Spleen (tissue), 11 donors: Measurements from ENCODE around the gene WDR44. TPM values are rescaled to one million over a fixed set of nuclear protein-coding genes. Genes with fewer than 3 reads are reported as not detected.

Source experiments
- DNase-seq: peaks from one replicate; pipeline ENCODE4 v3.0.0-alpha.2; 2020
- H3K27ac ChIP-seq, 8 donors: fragments of 200-600 bp; sonication (generic) in 7 of 8; 1 replicate in 4 of 8; 2 replicates in 4 of 8; pipeline versions ENCODE4 v1.5.0 to v1.8.0; 2016 to 2021; ENCODE audit warnings: inconsistent platforms in 4 of 8, mild to moderate bottlenecking in 4 of 8, moderate library complexity in 1 of 8
- H3K27me3 ChIP-seq, 7 donors: fragments of 200-600 bp; sonication (generic) in 6 of 7; replicated peaks in 1 of 7; 1 replicate in 4 of 7; 2 replicates in 3 of 7; pipeline versions ENCODE4 v1.5.0 to v1.8.0; 2016 to 2021; ENCODE audit warnings: inconsistent platforms in 3 of 7, mild to moderate bottlenecking in 1 of 7
- H3K36me3 ChIP-seq, 6 donors: fragments of 200-600 bp; sonication (generic) in 5 of 6; 1 replicate in 4 of 6; 2 replicates in 2 of 6; pipeline versions ENCODE4 v1.5.0 to v1.8.0; 2016 to 2021; ENCODE audit warnings: inconsistent platforms in 2 of 6
- H3K4me1 ChIP-seq, 6 donors: fragments of 200-600 bp; sonication (generic) in 5 of 6; 1 replicate in 3 of 6; 2 replicates in 3 of 6; pipeline versions ENCODE4 v1.5.0 to v1.8.0; 2016 to 2021; ENCODE audit warnings: inconsistent platforms in 3 of 6
- H3K4me3 ChIP-seq, 8 donors: fragments of 200-600 bp; sonication (generic) in 7 of 8; 1 replicate in 4 of 8; 2 replicates in 4 of 8; pipeline versions ENCODE4 v1.5.0 to v1.8.0; 2016 to 2021; ENCODE audit warnings: inconsistent platforms in 4 of 8, mild to moderate bottlenecking in 4 of 8, moderate library complexity in 2 of 8
- H3K9me3 ChIP-seq, 8 donors: fragments of 200-600 bp; sonication (generic) in 7 of 8; 1 replicate in 4 of 8; 2 replicates in 4 of 8; pipeline versions ENCODE4 v1.5.0 to v1.8.0; 2016 to 2021; ENCODE audit warnings: inconsistent platforms in 4 of 8
- POLR2A ChIP-seq, 3 donors: fragments of 450-650 bp; IDR thresholded peaks; one replicate each; pipeline ENCODE4 v1.5.1; 2017; ENCODE audit warnings: antibody characterized with exemption in 3 of 3, mild to moderate bottlenecking in 1 of 3
- POLR2AphosphoS5 ChIP-seq, 3 donors: sonication (generic); formaldehyde crosslinking; IDR thresholded peaks; one replicate each; pipeline ENCODE4 v1.5.1; 2017; ENCODE audit warnings: antibody characterized with exemption in 3 of 3
- WGBS, 5 donors: extraction: QIAGEN DNeasy Blood & Tissue Kit in 3 of 5; methylation state at CpG; one replicate each; pipeline versions ENCODE4 v1.1.5 to v1.1.7; 2013 to 2018; 5-methylcytosine and 5-hydroxymethylcytosine counted together
- intact Hi-C: fragments of 100-400 bp; cut with DNase I; formaldehyde crosslinking; loops from one replicate; pipeline ENCODE4 v1.15.0; 2023; ENCODE audit warnings: low total_unique reads
- polyA plus RNA-seq, 3 donors: library from polyadenylated mRNA; stranded (reverse); fragments of 200-250 nt; gene quantifications; one replicate each; pipeline ENCODE4 v1.2.1, GENCODE V29; 2013
- total RNA-seq, 7 donors: library from RNA; depleted of rRNA in 3 of 7; stranded (reverse); fragments of >200 nt in 3 of 7; fragmentation: NEBNext Ultra II Directional in 4 of 7; extraction: Animal tissue kit (Norgen Biotek cat#: 25700) in 4 of 7; gene quantifications; one replicate each; pipeline versions ENCODE4 v1.1.0 to v1.2.1, GENCODE V29; 2016 to 2021
- TF ChIP-seq, protein P1 (sequence below), 11 experiments: fragments of 200-600 bp in 7 of 11; fragments of 450-650 bp in 4 of 11; sonication (generic) in 4 of 11; IDR thresholded peaks in 8 of 11; conservative IDR thresholded peaks in 3 of 11; 1 replicate in 7 of 11; 2 replicates in 4 of 11; pipeline versions ENCODE4 v1.4.0 to v1.8.0; 2016 to 2021; ENCODE audit warnings: antibody characterized with exemption in 11 of 11, inconsistent platforms in 4 of 11, mild to moderate bottlenecking in 1 of 11
- donor health status: healthy with polysubstance abuse.
- donor health status: DM: no; HTN: no; CAD: no; lungs with moderate emphysema.
- donor health status: DM: no; HTN: no; CAD: no.
- donor health status: Bipolar disorder and iron deficiency.
- donor health status: healthy.
- donor health status: DM: no; HTN: no; CAD: no.
- donor health status: DM: yes; HTN: yes; CAD: no.

Gene WDR44
- total and polyA plus RNA-seq, 10 donors = 3.5 to 24.5 (median 17.3) TPM

DNA sequence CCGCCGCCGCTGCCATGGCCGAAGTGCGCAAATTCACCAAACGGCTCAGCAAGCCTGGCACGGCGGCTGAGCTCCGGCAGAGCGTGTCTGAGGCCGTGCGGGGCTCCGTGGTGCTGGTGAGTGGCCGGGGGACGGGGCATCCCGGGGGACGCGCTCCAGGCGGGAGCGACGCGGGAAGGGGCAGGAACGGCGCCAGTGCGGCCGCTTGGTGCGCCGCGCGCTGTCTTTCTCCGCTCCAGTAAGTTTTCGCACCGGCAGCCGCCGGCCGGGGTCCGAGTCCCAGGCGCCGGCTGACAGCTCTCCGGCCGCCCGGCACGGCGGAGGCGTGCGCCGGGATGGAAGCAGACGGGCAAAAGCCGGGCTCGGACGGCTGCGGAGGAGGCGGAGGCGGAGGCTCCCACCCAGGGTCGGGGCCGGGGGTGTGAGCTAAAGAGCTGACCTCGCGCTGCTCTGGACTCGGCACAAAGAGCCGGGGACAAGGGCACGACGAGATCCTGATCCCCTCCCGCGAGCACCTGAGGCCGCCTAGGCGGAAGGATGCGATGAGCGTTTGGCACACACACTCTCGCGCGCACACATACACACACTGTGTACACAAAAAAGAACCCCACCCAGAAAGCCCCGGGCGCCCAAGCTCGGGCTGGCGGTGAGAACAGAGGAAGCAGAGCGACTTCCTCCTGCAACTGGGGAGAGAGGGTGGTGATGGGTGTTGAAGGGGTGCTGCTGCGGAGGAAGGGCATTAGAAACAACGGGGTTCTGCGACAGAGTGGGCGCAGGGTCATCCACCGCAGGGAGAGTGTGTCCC lies 150.3 kb downstream of the WDR44 start:
- Histone ChIP-seq H3K4me1 (peaks cover 0 to 40% (median 20%) of the 10 kb centered on the region in 6 donors), H3K36me3 (peaks cover 0 to 15% (median 0%) of the 10 kb centered on the region in 6 donors), H3K27ac (peak overlapping the region; percentile 70 to 98 (median 93)), H3K9me3 (no peaks in the 10 kb centered on the region), H3K4me3 (peak overlapping the region; percentile 56 to 89 (median 67)), H3K27me3 (peaks cover 0 to 8% (median 0%) of the 10 kb centered on the region in 7 donors)
- intact Hi-C loops = no loop called here
- TF ChIP-seq POLR2AphosphoS5 (IDR thresholded peaks at IDR 0.05) (peak; percentile 85 to 91 (median 89)), POLR2A (IDR thresholded peaks at IDR 0.05) (peak in 1 of 3 donors; percentile 34)
- TF ChIP-seq, protein P1, sequence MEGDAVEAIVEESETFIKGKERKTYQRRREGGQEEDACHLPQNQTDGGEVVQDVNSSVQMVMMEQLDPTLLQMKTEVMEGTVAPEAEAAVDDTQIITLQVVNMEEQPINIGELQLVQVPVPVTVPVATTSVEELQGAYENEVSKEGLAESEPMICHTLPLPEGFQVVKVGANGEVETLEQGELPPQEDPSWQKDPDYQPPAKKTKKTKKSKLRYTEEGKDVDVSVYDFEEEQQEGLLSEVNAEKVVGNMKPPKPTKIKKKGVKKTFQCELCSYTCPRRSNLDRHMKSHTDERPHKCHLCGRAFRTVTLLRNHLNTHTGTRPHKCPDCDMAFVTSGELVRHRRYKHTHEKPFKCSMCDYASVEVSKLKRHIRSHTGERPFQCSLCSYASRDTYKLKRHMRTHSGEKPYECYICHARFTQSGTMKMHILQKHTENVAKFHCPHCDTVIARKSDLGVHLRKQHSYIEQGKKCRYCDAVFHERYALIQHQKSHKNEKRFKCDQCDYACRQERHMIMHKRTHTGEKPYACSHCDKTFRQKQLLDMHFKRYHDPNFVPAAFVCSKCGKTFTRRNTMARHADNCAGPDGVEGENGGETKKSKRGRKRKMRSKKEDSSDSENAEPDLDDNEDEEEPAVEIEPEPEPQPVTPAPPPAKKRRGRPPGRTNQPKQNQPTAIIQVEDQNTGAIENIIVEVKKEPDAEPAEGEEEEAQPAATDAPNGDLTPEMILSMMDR (IDR thresholded peaks at IDR 0.05 in 8 of 11, conservative IDR thresholded peaks at IDR 0.05 in 3 of 11) = peak in 1 of 11 experiments; percentile 2
- DNase-seq = peak; percentile 95
- WGBS, 5 donors = 0 to 36% (median 14%) methylated on average over 7 to 81 of the region's 81 CpGs

DNA sequence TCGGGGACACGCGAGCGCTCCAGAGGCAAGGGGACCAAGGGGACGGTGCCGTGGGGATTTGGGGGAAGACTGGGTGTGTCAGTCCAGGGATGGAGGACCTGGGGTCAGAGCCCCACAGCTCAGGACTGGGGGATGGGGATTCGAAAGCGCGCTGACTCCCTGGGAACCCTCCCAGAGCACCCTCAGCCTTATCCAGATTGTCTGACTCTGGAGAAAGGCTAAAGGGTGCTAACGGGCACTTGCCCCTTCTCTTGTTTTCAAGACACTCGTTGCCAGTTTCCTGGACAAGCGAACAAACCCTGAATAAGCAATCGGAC lies 150.8 kb downstream of the WDR44 start:
- H3K27ac ChIP-seq = peak overlapping the region; percentile 70 to 98 (median 93)
- intact Hi-C loops = no loop called here

DNA sequence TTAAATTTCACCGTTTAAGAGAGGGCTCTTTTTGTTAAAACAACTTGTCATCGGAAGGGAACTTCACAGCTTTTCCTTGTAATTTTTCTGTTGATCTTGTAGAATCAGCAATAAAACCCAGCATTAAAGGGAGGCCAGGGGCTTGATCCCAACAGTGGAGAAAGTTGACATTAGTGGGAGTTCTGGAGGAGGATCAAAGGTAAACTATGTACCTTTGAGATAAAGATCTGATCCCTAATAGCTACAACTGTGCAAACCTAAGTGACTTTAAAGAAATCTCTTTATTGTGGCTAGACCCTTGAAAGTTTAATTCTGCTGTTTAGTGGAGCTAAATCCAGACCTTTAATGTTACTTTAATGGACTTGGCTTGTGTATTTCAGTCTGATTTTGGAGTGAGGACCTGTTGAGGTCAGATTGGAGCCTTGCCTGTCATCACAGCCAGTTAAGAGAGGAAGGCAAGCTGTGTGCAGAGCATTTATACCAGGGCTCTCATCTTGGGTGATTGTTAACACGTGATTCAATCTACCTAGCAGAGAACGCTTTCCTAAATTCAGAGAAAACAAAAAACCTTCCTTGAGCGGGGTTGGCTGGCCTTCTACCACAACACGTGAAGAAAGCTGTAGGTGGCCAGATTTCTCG lies 151.4 kb downstream of the WDR44 start:
- peak in 1 of 3 donors; percentile 79 for TF ChIP-seq POLR2AphosphoS5 (IDR thresholded peaks at IDR 0.05)
- TF ChIP-seq, protein P1 (IDR thresholded peaks at IDR 0.05 in 8 of 11, conservative IDR thresholded peaks at IDR 0.05 in 3 of 11) = no peak
- no peak for TF ChIP-seq POLR2A (IDR thresholded peaks at IDR 0.05)
- no peak for DNase-seq
- peak overlapping the region; percentile 56 to 89 (median 67) for H3K4me3 ChIP-seq
- 23 to 45% (median 27%) methylated on average over 7 of the region's 7 CpGs for WGBS, 5 donors
- intact Hi-C loops = no loop called here
- peaks cover 0 to 51% (median 31%) of the 10 kb centered on the region in 6 donors for H3K4me1 ChIP-seq
- peaks cover 0 to 8% (median 0%) of the 10 kb centered on the region in 7 donors for H3K27me3 ChIP-seq
- no peaks in the 10 kb centered on the region for H3K9me3 ChIP-seq
- H3K27ac ChIP-seq = peak overlapping the region; percentile 70 to 98 (median 93)
- H3K36me3 ChIP-seq = peaks cover 0 to 18% (median 0%) of the 10 kb centered on the region in 6 donors

More for the DNA sequence above, 150.8 kb downstream of the WDR44 start:
- H3K36me3 ChIP-seq = peaks cover 0 to 18% (median 0%) of the 10 kb centered on the region in 6 donors
- TF ChIP-seq, protein P1 (IDR thresholded peaks at IDR 0.05 in 8 of 11, conservative IDR thresholded peaks at IDR 0.05 in 3 of 11) = no peak
- 1 to 46% (median 5%) methylated on average over 6 to 13 of the region's 13 CpGs for WGBS, 5 donors
- peak overlapping the region; percentile 56 to 89 (median 67) for H3K4me3 ChIP-seq
- DNase-seq = no peak
- H3K27me3 ChIP-seq = peaks cover 0 to 8% (median 0%) of the 10 kb centered on the region in 7 donors
- H3K9me3 ChIP-seq = no peaks in the 10 kb centered on the region
- peaks cover 0 to 46% (median 25%) of the 10 kb centered on the region in 6 donors for H3K4me1 ChIP-seq

DNA sequence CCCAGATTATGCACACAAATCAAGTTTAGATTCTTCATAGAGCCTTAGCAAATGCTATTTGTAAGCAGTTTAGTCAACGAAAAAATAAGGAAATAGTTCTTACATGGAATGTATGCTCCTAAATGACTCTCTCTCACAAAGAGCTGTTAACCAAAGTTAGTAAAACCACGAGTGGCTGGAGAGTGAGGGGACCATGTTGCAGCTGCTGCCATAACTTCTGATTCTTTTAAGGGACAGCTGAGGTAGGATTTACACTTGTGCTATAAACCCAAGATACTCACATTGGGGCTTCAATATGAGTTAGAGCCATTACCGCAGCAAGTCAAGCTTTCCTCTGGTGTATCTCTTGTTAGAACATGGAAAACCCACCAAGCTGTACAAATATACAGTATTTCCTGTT lies 152.4 kb downstream of the WDR44 start:
- WGBS, 5 donors = 33 to 55% (median 50%) methylated on average over 3 of the region's 3 CpGs
- Histone ChIP-seq H3K36me3 (peaks cover 0 to 18% (median 0%) of the 10 kb centered on the region in 6 donors), H3K27me3 (peaks cover 0 to 8% (median 0%) of the 10 kb centered on the region in 7 donors), H3K4me1 (peaks cover 0 to 62% (median 36%) of the 10 kb centered on the region in 6 donors), H3K4me3 (peak overlapping the region in 1 of 8 donors; percentile 89), H3K27ac (peak overlapping the region in 4 of 8 donors; percentile 94 to 98 (median 97)), H3K9me3 (no peaks in the 10 kb centered on the region)
- no peak for DNase-seq
- intact Hi-C loops = no loop called here
- no peak for TF ChIP-seq POLR2AphosphoS5 (IDR thresholded peaks at IDR 0.05)
- TF ChIP-seq POLR2A (IDR thresholded peaks at IDR 0.05) = no peak
- TF ChIP-seq, protein P1 (IDR thresholded peaks at IDR 0.05 in 8 of 11, conservative IDR thresholded peaks at IDR 0.05 in 3 of 11) = no peak
